Measurements from ENCODE around the gene HBA1. TPM values are rescaled to one million over a fixed set of nuclear protein-coding genes. Genes with fewer than 3 reads are reported as not detected.

The HBA1 gene
- total RNA-seq, 4 donors from 2014 or later: 72.4 to 906 (median 98.6) TPM; not detected in 1

GRCh38 chr16:183005-183404 is 6.5 kb downstream of the HBA1 start:
- peaks cover 0 to 34% (median 29%) of the 10 kb centered on the region in 4 donors for H3K27me3 ChIP-seq
- H3K4me1 ChIP-seq: peaks cover 17 to 21% (median 20%) of the 10 kb centered on the region in 4 donors
- no peaks in the 10 kb centered on the region for H3K9me3 ChIP-seq
- TF ChIP-seq POLR2AphosphoS5 (IDR thresholded peaks at IDR 0.05): no peak
- no peak for TF ChIP-seq EP300 (IDR thresholded peaks at IDR 0.05)
- no peak for TF ChIP-seq POLR2A (IDR thresholded peaks at IDR 0.05; ENCODE audit: low read depth)
- TF ChIP-seq CTCF (IDR thresholded peaks at IDR 0.05): no peak
- no peak overlapping the region for H3K4me3 ChIP-seq
- peaks cover 6 to 10% (median 9%) of the 10 kb centered on the region in 4 donors for H3K36me3 ChIP-seq
- no peak overlapping the region for H3K27ac ChIP-seq (replicated peaks in 1 of 4)
- DNase-seq (ENCODE audit: extremely low spot score): no peak
- intact Hi-C loops (cut with DNase I): no loop called here
- 71% methylated on average over 7 of the region's 7 CpGs for WGBS

- peaks cover 13 to 15% (median 14%) of the 10 kb centered on the region in 4 donors for H3K4me1 ChIP-seq
- TF ChIP-seq CTCF (IDR thresholded peaks at IDR 0.05) (no peak), POLR2A (IDR thresholded peaks at IDR 0.05; ENCODE audit: low read depth) (no peak), POLR2AphosphoS5 (IDR thresholded peaks at IDR 0.05) (no peak), EP300 (IDR thresholded peaks at IDR 0.05) (no peak)
- 77% methylated on average over 9 of the region's 13 CpGs for WGBS
- no peaks in the 10 kb centered on the region for H3K9me3 ChIP-seq
- intact Hi-C loops (cut with DNase I): no loop called here
- no peak overlapping the region for H3K27ac ChIP-seq (replicated peaks in 1 of 4)
- peaks cover 0 to 12% (median 7%) of the 10 kb centered on the region in 4 donors for H3K27me3 ChIP-seq
- no peak overlapping the region for H3K4me3 ChIP-seq
- DNase-seq (ENCODE audit: extremely low spot score): no peak
- peaks cover 26 to 32% (median 30%) of the 10 kb centered on the region in 4 donors for H3K36me3 ChIP-seq
Measured at GRCh38 chr16:185213-185612, 8.7 kb downstream of the HBA1 start.

GRCh38 chr16:185691-186090 is 9.2 kb downstream of the HBA1 start:
- no peaks in the 10 kb centered on the region for H3K9me3 ChIP-seq
- whole genome bisulfite sequencing: 70% methylated on average over 5 of the region's 11 CpGs

GRCh38 chr16:187330-187729 is 10.8 kb downstream of the HBA1 start:
- Histone ChIP-seq H3K4me3 (no peak overlapping the region), H3K4me1 (no peaks in the 10 kb centered on the region), H3K27ac (replicated peaks in 1 of 4) (no peak overlapping the region), H3K9me3 (no peaks in the 10 kb centered on the region), H3K36me3 (peaks cover 47 to 53% (median 51%) of the 10 kb centered on the region in 4 donors), H3K27me3 (no peaks in the 10 kb centered on the region)
- intact Hi-C loops (cut with DNase I): no loop called here
- DNase-seq (ENCODE audit: extremely low spot score): no peak
- no peak for TF ChIP-seq POLR2A (IDR thresholded peaks at IDR 0.05; ENCODE audit: low read depth)
- TF ChIP-seq POLR2AphosphoS5 (IDR thresholded peaks at IDR 0.05): no peak
- TF ChIP-seq CTCF (IDR thresholded peaks at IDR 0.05): no peak
- TF ChIP-seq EP300 (IDR thresholded peaks at IDR 0.05): no peak
- 90% methylated on average over 7 of the region's 8 CpGs for WGBS

More at GRCh38 chr16:185691-186090, 9.2 kb downstream of the HBA1 start:
- Histone ChIP-seq H3K27ac (replicated peaks in 1 of 4) (no peak overlapping the region), H3K27me3 (peaks cover 0 to 7% (median 3%) of the 10 kb centered on the region in 4 donors), H3K36me3 (peaks cover 31 to 37% (median 34%) of the 10 kb centered on the region in 4 donors), H3K4me1 (peaks cover 9 to 10% (median 9%) of the 10 kb centered on the region in 4 donors), H3K4me3 (no peak overlapping the region)
- intact Hi-C loops (cut with DNase I): no loop called here
- no peak for TF ChIP-seq POLR2AphosphoS5 (IDR thresholded peaks at IDR 0.05)
- no peak for TF ChIP-seq POLR2A (IDR thresholded peaks at IDR 0.05; ENCODE audit: low read depth)
- no peak for TF ChIP-seq CTCF (IDR thresholded peaks at IDR 0.05)
- no peak for TF ChIP-seq EP300 (IDR thresholded peaks at IDR 0.05)
- no peak for DNase-seq (ENCODE audit: extremely low spot score)

- H3K4me3 ChIP-seq: no peak overlapping the region
- no peak for TF ChIP-seq EP300 (IDR thresholded peaks at IDR 0.05)
- TF ChIP-seq CTCF (IDR thresholded peaks at IDR 0.05): no peak
- TF ChIP-seq POLR2AphosphoS5 (IDR thresholded peaks at IDR 0.05): no peak
- no peak for TF ChIP-seq POLR2A (IDR thresholded peaks at IDR 0.05; ENCODE audit: low read depth)
- no peaks in the 10 kb centered on the region for H3K4me1 ChIP-seq
- H3K9me3 ChIP-seq: no peaks in the 10 kb centered on the region
- intact Hi-C loops (cut with DNase I): no loop called here
- 73% methylated on average over 8 of the region's 8 CpGs for WGBS
- peaks cover 58 to 67% (median 64%) of the 10 kb centered on the region in 4 donors for H3K36me3 ChIP-seq
- no peak for DNase-seq (ENCODE audit: extremely low spot score)
- H3K27ac ChIP-seq (replicated peaks in 1 of 4): no peak overlapping the region
- no peaks in the 10 kb centered on the region for H3K27me3 ChIP-seq
Measured at GRCh38 chr16:188674-189073, 12.2 kb downstream of the HBA1 start.
